KG1 (cell line): Measurements from ENCODE around the gene FNBP1.
"Not testable (repeated sequence)": the region's sequence is repeated elsewhere in the genome, so short reads cannot be mapped to it uniquely, and the experiment has no call there.

Source experiments
- DNase-seq: peaks from one replicate; lab custom pipeline; 2025; lab: John Stamatoyannopoulos, UW

Gene FNBP1

GRCh38 chr9:129991139-129991538 lies 51.9 kb downstream of the FNBP1 start:
- not testable (repeated sequence) for DNase-seq

- DNase-seq: no peak
Measured at GRCh38 chr9:129990269-129991010, 52.5 kb downstream of the FNBP1 start.

DNA sequence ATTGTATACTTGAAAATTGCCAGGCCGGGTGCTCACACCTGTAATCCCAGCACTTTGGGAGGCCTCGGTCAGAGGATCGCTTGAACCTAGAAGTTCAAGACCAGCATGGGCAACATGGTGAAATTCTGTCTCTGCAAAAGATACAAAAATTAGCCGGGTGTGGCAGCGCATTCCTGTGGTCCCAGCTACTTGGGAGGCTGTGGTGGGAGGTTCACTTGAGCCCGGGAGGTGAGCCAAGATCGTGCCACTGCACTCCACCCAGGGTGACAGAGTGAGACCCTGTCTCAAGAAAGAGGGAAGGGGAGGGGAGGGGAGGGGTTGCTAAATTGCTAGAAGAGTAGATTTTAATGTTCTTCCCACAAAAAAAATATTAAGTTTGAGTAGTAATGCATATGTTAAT lies 53.2 kb downstream of the FNBP1 start:
- no peak for DNase-seq

DNA sequence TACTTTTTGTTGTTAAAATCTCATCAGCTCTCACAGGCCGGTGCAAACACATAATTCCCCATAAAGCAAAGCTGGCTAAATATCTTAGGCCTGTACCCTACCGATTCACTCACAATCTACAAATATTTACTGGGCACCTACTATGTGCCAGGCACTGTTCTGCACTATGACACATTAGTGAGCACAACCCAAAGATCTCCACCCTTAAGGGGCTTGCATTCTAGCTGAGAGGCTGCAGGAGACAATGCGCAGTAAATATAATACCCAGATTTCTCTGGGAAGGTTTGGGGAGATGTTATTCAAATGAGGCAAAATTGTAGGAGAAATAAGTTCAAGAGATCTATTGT lies 53.7 kb downstream of the FNBP1 start:
- DNase-seq: no peak

DNA sequence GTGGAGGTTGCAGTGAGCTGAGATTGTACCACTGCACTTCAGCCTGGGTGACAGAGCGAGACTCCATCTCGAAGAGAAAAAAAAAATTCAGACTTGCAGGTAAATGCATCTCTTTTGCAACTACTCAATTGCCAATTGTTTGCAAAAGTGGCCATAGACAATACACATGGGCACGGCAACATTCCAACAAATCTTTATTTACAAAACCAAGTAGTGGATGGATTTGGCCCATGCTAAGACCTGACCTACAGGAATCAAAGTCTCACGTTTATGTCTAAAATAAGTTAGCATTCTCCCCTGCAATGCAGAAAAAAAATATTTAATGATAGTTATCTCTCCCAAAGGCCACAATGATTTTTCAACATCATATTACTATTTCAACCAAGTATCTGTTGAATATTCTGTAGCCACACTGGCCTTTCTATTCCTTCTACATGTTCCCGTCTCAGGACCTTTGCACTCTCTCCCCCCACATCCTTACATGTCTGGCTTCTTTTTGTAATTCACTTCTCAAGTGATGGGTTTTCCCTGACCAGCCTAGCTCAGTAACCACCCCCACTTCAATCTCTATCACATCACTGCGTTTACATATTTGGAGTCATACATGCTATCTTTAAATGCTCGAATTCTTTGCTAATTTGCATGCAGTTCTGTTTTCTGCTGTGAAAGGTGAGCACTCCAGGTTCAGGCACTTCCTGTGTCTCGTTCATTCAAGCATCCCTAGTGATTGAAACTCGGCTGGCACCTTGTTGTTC lies 54.2 kb downstream of the FNBP1 start:
- DNase-seq: no peak

DNA sequence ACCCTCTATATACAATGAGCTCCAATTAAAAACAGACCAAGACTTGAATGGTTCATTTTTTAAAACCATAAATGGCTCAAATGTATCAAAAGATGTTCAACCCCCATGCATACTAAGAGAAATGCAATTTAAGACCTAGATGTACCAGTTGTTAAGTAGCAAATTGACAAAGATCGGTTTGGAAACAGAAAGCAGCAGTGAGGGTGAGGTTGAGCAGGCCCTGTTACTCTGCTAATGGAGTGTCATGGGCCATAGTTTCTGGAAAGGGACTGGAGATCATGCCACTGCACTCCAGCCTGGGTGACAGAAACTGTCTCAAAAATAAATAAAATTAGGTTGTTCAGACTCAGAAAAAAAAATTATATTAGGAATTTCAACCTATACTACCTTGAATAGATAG lies 55.0 kb downstream of the FNBP1 start:
- DNase-seq: no peak

DNA sequence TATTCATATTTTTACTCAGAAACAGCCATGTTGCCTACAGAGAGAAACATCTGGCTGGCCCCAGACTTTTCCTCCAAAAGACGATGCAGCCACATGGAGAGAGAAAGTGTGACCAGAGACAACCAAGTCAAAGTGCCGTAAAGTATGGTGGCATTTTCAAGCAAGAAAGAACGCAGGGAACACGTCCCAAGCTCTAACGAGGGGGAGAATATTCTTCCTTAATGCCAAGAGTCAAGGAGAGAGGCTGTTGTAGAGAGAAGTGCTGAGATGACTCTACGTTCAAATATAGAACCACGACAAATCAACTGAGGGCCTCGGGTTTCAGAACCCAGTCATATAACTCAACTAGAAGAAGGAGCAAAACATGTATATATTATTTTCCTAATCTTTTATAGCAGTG lies 55.9 kb downstream of the FNBP1 start:
- no peak for DNase-seq

DNA sequence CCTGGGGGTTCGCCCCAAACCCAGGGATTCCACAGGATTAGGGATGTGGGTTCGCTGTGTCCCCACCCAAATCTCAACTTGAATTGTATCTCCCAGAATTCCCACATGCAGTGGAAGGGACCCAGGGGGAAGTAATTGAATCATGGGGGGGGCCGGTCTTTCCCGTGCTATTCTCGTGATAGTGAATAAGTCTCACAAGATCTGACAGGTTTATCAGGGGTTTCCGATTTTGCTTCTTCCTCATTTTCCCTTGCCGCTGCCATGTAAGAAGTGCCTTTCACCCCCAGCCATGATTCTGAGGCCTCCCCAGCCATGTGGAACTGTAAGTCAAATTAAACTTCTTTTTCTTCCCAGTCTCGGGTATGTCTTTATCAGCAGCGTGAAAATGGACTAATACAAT lies 58.4 kb downstream of the FNBP1 start:
- not testable (repeated sequence) for DNase-seq

DNA sequence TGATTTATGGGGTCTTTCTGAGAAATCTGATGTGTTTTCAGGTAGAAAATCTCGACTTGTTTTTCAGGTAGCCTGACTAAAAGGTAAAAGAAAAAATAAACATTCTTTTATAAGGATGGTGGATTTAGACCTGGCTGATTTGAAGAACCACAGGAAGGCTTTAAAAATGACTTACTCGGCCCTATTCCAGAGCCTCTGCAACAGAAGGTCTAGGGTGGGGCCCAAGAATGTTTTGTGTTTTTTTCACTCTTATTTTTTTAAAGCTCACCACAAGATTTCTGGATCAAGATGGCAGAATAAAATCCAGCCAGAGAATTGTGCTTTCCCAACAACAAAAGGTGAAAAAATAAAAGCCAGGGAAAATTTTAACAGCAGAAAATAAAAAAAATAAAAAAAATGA lies 59.1 kb downstream of the FNBP1 start:
- no peak for DNase-seq

- DNase-seq: no peak
Measured at GRCh38 chr9:129981180-129981907, 61.6 kb downstream of the FNBP1 start.

- not testable (repeated sequence) for DNase-seq
Measured at GRCh38 chr9:129980224-129980623, 62.8 kb downstream of the FNBP1 start.

- DNase-seq: no peak
Measured at GRCh38 chr9:129979071-129979745, 63.8 kb downstream of the FNBP1 start.

DNA sequence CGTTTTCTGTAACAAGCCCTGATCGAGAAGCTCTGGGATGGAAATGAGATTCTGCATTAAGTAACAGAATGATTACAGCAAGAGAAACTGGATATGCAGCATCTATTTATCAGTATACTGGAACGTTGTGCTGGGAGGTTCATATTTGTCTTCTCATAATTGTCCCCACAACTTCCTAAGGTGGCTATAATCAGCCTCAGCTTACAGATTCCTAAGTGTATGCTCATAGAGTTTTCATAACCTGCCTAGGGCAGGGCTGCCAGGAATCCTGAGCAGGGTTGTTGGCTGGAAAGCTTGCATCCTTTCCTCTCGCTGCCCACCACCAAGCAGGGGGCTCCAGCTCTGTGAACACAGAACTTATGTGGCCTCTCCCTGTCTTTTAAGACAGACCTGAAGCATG lies 70.2 kb downstream of the FNBP1 start:
- DNase-seq: no peak

DNA sequence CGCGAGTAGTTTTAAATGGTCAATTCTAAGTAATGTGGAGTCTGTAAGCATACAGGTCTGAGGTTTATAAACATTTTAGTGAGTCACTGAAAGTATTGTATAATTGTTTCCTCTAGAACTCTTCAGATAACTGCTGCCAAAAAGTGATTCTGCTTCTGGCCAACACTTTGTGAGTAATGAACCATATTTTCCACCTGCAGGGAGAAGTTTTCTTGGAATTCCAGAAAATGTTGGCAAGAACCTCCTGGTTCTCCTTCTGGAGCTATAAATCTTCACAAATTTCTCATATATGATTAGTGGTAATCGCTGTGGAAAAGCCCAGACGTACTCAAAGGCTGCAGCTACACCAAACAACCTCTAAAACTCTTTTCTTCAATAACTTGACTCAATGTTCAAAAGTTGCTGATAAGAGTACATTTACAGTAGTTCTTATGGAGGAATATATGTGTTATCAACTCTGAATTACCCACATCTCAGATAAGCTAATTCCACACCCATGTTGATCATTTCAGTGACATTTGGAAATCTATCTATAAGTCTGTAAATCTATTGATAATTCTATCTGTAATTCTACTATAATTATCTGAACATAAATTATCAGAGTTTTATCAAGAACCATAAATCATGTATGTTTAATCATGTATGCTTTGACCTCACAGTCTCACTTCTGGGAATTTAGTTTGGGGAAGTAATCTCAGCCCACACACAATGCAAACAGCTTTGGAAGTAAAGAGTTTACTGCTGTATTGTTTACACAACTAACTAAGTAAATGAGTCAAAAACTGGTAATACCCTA lies 74.1 kb downstream of the FNBP1 start:
- DNase-seq: no peak

DNA sequence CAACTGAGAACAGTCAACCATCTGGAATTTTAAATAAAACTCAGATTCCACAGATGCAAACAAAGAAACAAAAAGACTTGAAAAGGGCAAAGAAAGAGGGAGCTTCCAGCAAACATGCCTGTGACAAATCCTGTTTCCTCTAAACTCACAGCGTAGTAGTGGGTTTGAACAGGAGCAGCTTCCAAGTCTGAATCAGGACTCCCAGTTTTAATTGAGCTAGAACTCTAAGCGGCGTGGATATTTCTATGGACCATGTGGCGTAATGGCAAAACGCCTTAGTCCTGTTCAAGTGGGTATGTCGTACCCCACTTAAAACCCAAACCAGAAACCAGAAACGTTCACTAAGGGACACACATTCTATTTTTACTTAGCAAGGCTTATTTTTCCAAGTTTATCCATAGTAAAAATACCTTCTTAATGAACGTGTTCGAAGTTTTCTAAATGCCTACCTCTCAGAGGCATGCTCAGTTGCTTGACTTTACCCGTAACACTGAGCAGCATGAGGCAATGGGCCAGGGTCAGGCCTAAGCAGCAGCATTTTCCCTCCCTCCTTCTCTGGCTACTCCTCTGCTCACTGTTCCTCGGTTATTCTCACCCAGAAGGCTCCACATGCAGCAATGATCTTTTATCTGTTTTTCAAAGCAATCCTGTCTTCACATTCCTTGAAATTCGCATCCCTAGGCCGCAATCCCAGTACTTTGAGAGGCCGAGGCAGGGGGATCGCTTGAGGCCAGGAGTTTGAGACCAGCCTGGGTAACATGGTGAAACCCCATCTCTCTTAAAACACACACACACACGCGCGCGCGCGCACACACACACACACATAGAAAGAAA lies 77.9 kb downstream of the FNBP1 start:
- DNase-seq: no peak

DNA sequence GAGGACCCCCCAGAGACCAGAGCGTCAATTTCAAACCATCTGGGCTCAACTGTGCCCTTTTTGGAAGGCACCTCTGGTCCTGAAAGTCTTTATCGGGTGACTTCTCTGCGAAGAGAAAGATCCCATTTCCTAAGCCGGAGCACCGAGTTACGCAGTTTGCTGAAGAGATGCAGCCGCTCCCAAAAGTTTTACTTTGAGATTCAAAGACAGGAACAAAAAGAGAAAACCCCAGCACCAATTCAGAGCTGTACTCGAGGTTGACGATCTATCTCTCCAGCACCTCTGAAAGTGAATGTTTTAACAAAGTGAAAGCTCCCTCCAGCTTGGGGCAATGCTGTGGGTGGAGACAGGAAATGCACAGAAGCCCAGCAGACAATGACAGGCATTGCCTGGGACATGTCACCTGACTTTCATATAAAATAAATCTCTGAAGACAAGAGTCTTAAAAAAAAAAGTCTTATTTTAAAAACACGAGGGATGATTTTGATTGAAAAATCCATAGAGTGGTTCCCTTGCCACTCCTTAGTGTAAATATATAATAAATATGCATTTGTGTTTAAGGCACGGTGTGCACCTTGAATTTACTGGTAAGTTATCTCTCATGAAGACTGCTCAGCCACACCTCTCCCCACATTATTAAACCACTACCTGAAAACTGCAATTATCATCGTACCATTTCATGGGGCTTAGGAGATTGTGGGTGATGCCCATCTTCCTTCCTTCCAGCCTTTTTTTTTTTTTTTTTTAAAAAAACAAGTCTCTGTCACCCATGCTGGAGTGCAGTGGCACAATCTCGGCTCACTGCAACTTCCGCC lies 79.9 kb downstream of the FNBP1 start:
- DNase-seq: no peak

DNA sequence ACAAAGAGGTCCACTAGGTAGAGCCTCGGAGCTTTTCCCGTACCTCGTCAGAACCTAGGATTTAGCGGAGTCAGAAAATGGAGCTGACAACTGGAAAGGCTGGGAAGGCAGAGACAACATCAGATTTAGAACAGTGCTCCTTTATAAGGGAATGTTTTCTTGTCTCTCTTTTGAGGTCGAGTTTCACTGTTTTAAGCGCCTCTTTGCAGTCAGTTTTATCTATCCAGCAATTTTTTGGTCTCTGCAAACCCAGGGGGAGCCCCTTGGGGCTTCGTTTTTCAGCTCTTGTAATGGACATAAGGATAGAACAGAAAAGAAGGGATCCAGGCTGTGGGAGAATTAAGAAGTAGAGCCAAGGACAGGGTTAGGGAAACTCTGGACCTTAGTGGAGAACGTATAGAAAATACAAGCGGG lies 80.5 kb downstream of the FNBP1 start:
- no peak for DNase-seq

DNA sequence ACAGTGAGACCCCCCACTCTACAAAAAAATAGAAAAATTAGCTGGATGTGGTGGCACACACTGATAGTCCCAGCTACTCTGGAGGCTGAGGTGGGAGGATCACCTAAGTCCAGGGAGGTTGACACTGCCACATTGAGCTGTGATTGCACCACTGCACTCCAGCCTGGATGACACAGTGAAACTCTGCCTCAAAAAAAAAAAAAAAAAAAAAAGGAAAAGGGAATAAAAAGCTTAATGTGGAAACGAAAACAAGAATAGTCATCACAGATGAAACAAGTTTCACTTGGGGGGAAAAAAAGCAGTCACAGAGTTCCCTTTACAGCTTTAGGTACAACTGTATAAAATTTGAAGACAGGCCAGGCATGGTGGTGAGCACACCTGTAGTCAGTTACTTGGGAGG lies 84.2 kb downstream of the FNBP1 start:
- DNase-seq: no peak

GRCh38 chr9:129954868-129955550 lies 88.0 kb downstream of the FNBP1 start:
- DNase-seq: no peak
